HG03571 (cell line): ENCODE data around the gene EPHB1.
"Not testable (repeated sequence)": the region's sequence is repeated elsewhere in the genome, so short reads cannot be mapped to it uniquely, and the experiment has no call there.

ENCODE experiments used
- ATAC-seq: cut with Tn5 transposase; IDR thresholded peaks from one replicate; pipeline ENCODE4 v1.9.1; 2021; ENCODE audit not compliant: unreplicated experiment

The EPHB1 gene

GRCh38 chr3:135106445-135106844 lies 311.4 kb downstream of the EPHB1 start:
- no peak for ATAC-seq

DNA sequence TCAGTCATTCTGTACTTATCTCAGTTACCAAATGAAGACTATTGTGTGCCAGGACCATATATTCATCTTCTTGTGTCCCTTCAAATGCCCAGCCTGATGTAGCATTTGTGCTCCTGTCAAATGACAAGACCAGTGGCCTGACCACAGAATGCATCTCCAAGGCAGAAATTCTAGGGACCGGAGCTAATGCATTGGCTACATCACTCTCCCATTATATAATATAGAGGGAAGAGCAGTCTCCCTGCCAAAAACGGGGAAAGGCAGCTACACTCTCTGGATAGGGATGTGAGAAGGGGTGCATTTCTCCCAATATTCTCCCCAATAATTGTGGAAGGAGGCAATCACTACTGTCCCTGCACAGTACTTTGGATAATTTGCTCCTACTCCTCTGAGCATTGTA lies 312.0 kb downstream of the EPHB1 start:
- no peak for ATAC-seq

- ATAC-seq = no peak
Observed at GRCh38 chr3:135109681-135110080, 314.6 kb downstream of the EPHB1 start.

DNA sequence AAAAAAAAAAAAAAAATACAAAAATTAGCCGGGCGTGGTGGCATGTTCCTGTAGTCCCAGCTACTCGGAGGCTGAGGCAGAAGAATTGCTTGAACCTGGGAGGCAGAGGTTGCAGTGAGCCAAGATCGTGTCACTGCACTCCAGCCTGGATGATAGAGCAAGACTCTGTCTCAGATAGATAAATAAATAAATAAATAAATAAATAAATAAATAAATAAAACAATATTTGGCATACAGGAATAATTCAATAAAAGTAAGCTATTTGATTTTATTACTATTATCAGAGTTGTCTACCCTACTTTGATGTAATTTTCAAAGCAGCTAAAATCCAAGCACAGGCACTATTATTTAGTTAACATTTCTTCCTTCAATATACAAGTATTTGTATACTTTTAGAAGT lies 319.5 kb downstream of the EPHB1 start:
- ATAC-seq = not testable (repeated sequence)

DNA sequence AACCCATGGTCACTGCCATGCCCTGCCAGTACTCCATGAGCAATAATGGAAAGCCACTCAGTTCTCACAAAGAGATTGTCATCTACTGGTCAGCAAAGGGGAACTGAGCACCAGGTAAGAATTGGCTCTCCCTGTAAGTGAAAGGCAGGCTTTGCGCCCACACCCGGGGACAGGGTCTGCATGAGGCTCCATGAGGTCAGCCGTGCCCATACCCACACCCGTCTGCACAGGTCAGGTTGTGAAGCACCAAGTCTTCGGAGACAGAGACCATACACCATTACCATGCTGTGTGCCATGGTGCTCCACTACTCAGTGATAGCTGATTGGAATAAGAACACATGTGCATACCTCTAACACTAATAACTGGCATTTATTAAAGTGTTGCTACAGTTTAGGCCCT lies 322.9 kb downstream of the EPHB1 start:
- ATAC-seq = no peak

GRCh38 chr3:135118792-135119191 lies 323.7 kb downstream of the EPHB1 start:
- ATAC-seq = no peak

- ATAC-seq = no peak
Observed at GRCh38 chr3:135125171-135125801, 330.2 kb downstream of the EPHB1 start.

GRCh38 chr3:135127946-135128470 lies 332.9 kb downstream of the EPHB1 start:
- ATAC-seq = no peak

GRCh38 chr3:135128818-135129217 lies 333.8 kb downstream of the EPHB1 start:
- ATAC-seq = no peak

- ATAC-seq = no peak
Observed at GRCh38 chr3:135131290-135131689, 336.2 kb downstream of the EPHB1 start.

DNA sequence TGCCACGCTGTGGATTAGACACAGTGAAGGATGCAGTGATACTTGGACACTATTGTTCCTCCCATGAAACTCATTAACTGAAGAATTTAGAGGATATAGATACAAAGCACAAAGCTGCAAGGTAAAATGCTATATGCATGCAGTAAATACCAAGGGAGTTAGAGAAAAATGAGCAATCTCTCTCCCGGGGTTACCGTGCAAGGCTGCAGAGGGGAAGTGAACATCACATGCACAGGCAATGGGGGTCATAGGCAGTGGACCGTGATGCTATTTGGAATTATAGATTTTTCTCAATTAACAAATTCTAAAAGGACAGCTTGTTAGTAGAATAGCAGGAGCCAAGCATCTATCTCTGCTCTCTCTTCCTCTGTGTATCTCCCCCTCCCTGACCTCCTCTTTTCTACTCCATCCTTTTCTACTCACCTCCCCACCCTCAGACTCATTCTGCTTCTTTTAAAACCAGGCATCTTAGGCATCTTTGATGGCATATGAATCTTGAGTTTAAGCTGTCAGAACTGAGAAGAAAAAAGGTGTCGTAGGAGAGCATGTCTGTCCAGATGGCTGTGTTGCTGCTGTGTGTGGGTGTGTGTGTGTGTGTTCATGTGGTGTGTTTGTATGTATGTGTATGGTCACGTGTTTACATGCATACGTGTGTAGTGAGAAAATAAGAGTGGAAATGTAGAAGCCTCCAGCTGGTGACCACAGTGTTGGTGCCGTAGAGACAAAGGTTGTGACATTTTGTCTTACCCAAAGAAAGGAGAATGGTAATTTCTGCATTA lies 339.0 kb downstream of the EPHB1 start:
- no peak for ATAC-seq

- ATAC-seq = no peak
Observed at GRCh38 chr3:135134684-135135075, 339.6 kb downstream of the EPHB1 start.

DNA sequence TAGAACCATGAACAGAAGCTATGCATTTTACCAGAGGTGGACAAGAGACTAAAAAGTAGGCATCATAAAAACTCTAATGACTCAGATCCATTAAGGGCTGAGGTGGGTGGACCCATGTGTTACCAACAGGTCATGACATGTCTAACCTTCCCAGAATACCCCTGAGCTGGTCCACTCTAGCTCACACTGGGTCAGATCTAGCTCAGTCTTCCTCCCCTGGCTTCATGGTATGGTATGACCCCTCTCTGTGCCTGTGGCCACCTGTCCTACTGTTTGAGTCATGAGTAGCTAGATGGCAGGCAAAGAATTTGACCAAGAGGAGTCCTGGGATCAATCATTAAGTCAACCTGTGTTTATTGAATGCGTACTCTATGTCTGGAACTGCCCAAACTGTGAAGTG lies 340.4 kb downstream of the EPHB1 start:
- ATAC-seq = no peak

DNA sequence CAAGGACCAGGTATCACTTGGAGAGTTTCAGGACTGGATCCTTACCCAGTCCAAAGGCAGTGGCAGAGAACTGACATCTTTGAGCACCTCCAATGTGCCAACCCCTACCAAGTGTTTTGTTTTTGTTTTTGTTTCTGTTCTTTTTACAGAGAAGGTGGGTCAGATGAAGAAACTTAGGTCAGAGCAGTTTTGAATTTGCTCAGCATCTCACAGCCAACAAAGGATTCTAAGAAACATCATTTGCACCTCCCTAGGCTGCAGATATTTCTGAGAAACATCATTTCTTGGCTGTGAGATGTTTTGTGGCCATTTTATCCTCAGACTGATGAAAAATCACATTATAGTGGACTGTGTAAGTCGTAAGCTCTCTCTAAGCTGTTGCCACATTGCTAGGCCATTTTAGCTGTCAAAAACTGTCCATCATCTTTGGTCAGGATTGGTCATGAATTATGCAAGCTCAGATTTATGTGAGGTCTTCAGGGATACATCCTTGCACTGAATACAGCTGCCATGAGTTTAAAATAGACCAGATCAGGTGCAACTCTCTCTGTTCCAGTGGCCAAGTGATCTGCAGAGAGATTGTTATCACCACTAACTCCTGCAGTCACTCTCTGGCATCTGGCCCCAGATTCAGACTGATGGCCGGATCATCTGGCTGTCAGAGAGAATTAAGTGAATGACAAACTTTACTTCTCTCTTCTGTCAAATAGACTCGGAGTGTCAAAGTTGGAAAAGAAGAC lies 341.5 kb downstream of the EPHB1 start:
- ATAC-seq = no peak

- no peak for ATAC-seq
Observed at GRCh38 chr3:135137296-135137695, 342.2 kb downstream of the EPHB1 start.

DNA sequence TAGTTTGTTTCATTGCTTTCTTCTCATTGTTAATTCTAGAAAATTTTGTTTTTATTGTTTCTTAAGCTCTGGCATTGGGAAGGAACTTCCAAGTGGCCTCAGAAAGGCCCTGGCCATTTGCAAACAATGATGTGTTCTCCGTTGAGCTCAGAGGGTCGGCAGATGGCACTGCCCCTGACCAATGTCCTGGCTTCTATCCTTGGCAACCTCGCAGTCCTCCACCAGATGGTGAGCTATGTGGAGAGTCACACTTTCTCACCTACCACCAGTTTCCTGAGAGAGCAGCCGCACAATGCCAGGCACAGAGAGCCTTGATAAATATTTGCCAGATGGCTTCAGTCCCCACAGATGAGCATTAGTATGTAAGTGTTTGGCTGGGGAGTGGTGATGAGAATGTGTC lies 343.7 kb downstream of the EPHB1 start:
- no peak for ATAC-seq

- no peak for ATAC-seq
Observed at GRCh38 chr3:135140591-135140990, 345.5 kb downstream of the EPHB1 start.

DNA sequence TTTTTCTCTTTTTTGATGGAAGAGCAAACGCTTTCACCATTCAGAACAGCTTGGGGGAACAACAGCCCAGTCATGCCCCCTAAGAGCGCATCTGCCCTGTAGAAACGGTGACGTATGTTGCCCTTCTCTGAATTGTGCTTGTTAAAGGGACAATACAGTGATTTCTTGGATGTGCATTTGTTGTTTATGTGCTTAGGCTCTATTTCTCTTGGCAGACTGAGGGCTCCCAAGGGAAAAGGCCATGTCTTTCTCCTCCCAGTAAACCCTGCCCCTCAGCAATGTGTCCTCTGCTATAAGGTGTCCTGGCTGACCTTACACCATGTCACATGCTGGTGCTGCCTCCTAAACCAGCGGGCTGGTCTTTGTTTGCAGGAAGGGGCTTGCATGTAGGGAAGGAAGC lies 346.1 kb downstream of the EPHB1 start:
- ATAC-seq = no peak

DNA sequence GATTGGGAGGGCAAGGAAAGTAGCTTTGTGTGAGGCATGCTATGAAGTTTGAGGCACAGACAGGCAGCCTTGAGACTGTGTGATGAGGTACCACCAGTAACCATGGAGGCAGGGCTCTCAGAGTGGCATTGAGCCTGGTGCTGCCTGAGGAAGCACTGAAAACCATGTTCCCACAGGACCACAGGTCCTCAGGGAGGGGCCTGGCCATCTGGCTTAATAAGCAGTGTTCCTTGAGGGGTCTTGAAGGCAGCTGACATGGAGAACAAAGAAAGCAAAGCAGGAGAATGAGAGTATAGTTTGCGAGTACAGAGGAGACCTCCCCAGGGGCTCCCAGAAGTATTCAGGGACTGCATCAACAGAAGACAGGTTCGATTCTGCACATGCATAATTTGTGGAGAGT lies 346.6 kb downstream of the EPHB1 start:
- ATAC-seq = no peak

DNA sequence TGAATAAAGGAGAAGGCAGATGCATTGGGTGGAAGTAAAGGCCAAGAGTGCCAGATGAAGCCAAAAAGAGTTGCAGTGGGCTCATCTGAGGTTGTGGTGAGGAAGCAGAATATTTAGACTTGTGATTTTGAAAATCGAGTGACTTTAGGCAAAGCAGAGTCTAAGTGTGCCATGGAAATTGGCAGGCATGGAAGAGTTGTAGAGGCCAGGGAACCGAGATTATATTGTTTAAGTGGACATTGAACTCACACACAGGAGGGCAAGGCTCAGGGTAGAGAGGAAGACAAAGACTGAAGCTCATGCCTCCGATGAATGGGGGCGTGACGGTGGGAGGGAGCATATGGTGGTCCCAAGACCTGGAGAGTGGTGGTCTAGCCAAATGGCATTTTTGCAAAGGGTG lies 347.5 kb downstream of the EPHB1 start:
- no peak for ATAC-seq

- ATAC-seq = no peak
Observed at GRCh38 chr3:135143474-135143873, 348.4 kb downstream of the EPHB1 start.

DNA sequence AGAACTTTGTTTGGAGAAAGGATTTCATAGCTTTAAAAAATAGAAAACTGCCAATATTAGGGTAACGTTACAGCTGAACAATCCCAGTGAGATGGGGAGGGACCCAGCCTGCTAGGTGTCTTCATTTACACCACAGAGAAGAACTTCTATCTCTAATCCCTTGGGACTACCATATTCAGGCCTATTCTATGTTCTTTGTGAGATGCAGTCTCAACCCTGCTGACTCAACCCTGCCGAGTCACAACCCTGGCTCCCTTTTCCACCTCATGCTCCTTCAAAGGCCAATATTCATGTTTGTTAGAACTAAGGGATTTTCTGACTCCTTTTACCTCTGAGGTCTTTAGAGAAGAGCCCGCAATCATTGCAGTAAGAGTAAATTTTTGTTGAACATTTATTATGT lies 350.5 kb downstream of the EPHB1 start:
- no peak for ATAC-seq
